Left renal cortex interstitium (tissue), 4 donors: Measurements from ENCODE around the gene CLSTN1. TPM values are rescaled to one million over a fixed set of nuclear protein-coding genes. Genes with fewer than 3 reads are reported as not detected.
A peak's percentile ranks its signal among the peaks of the same experiment; 100 is the strongest.

Source experiments
- DNase-seq, 4 donors: peaks; one replicate each; pipeline ENCODE4 v3.0.0-alpha.2; 2013; ENCODE audit warnings: low read depth in 4 of 4, low spot score in 2 of 4, missing footprints in 1 of 4
- polyA plus RNA-seq, 4 donors: library from polyadenylated mRNA; unstranded; fragments of 120-200 nt; gene quantifications; one replicate each; pipeline ENCODE4 v1.2.1, GENCODE V29; 2013; ENCODE audit not compliant: insufficient read length in 4 of 4

CLSTN1 gene
- polyA plus RNA-seq, 4 donors, result 134 to 167 (median 156) TPM

- no peak for DNase-seq
These were observed 133.2 kb downstream of the CLSTN1 start for GRCh38 chr1:9690440-9691107.

- DNase-seq, result no peak
These were observed 133.8 kb downstream of the CLSTN1 start for GRCh38 chr1:9689971-9690381.

- DNase-seq, result no peak
These were observed 134.6 kb downstream of the CLSTN1 start for GRCh38 chr1:9689011-9689706.

GRCh38 chr1:9688599-9688998 is 135.2 kb downstream of the CLSTN1 start:
- DNase-seq, result no peak

GRCh38 chr1:9687874-9688582 is 135.7 kb downstream of the CLSTN1 start:
- DNase-seq, result no peak

- DNase-seq, result peak in 2 of 4 donors; percentile 53 to 62
These were observed 136.5 kb downstream of the CLSTN1 start for GRCh38 chr1:9687120-9687873.

- no peak for DNase-seq
These were observed 139.0 kb downstream of the CLSTN1 start for GRCh38 chr1:9684801-9685200.

GRCh38 chr1:9680828-9681227 is 142.9 kb downstream of the CLSTN1 start:
- no peak for DNase-seq

- no peak for DNase-seq
These were observed 143.7 kb downstream of the CLSTN1 start for GRCh38 chr1:9680091-9680490.

Other genes starting within 250 kb of the CLSTN1 start
- 10 to 100 TPM; 11.6 to 25.1 (median 20.8) TPM for gene TMEM201, start 235.1 kb downstream of the CLSTN1 start, polyA plus RNA-seq
- gene PIK3CD, start 172.2 kb downstream of the CLSTN1 start, polyA plus RNA-seq, result 1 to 10 TPM; 5.9 to 9.6 (median 7.4) TPM
- gene CTNNBIP1, start 86.3 kb upstream of the CLSTN1 start, polyA plus RNA-seq, result 10 to 100 TPM; 31.3 to 50.1 (median 32.3) TPM
- gene LZIC, start 119.4 kb upstream of the CLSTN1 start, polyA plus RNA-seq, result 10 to 100 TPM; 57.2 to 72.4 (median 67.1) TPM
- 10 to 100 TPM; 18.7 to 26.7 (median 21.2) TPM for gene NMNAT1, start 119.5 kb upstream of the CLSTN1 start, polyA plus RNA-seq
- 10 to 100 TPM; 19.2 to 38.9 (median 26.8) TPM for gene RBP7, start 173.3 kb upstream of the CLSTN1 start, polyA plus RNA-seq
- gene UBE4B, start 209.0 kb upstream of the CLSTN1 start, polyA plus RNA-seq, result 10 to 100 TPM; 47.9 to 60.4 (median 53.0) TPM